Stimulated activated effector memory CD8-positive, alpha-beta T cell treated with anti-CD3 and anti-CD28 coated beads, Interleukin-12 subunit alpha, Interleukin-12 subunit beta, amount 100 ng/mL, for 72 hours (primary cell): ENCODE results near the gene GTF3C1.

ENCODE experiments used
- ATAC-seq: fragments of 150-1000 bp; cut with Tn5 transposase; 2 replicates; pipeline ENCODE4 v1.10.0; 2021
- DNase-seq, 2 donors: peaks; one replicate each; pipeline ENCODE4 v3.0.0; 2021 to 2022; ENCODE audit warnings: low spot score in 2 of 2
- H3K27ac Mint-ChIP-seq: one replicate; pipeline ENCODE4 v1.8.0; 2022; ENCODE audit warnings: mild to moderate bottlenecking, mixed read lengths
- H3K36me3 Mint-ChIP-seq: one replicate; pipeline ENCODE4 v1.8.0; 2022; ENCODE audit warnings: mild to moderate bottlenecking, mixed read lengths
- H3K4me1 Mint-ChIP-seq: one replicate; pipeline ENCODE4 v1.8.0; 2022; ENCODE audit warnings: mixed read lengths
- H3K4me3 Mint-ChIP-seq: one replicate; pipeline ENCODE4 v1.8.0; 2022; ENCODE audit warnings: mild to moderate bottlenecking, mixed read lengths
- H3K9me3 Mint-ChIP-seq: one replicate; pipeline ENCODE4 v1.8.0; 2022; ENCODE audit warnings: mixed read lengths

Gene GTF3C1

GRCh38 chr16:27414788-27415431 is 134.8 kb downstream of the GTF3C1 start:
- peak overlapping the region; percentile 51 for H3K27ac Mint-ChIP-seq

GRCh38 chr16:27413956-27414355 is 135.8 kb downstream of the GTF3C1 start:
- ATAC-seq = no peak
- no peak overlapping the region for H3K27ac Mint-ChIP-seq
- H3K36me3 Mint-ChIP-seq = peaks cover 99% of the 10 kb centered on the region
- peaks cover 74% of the 10 kb centered on the region for H3K4me1 Mint-ChIP-seq
- no peak for DNase-seq
- peaks cover 5% of the 10 kb centered on the region for H3K9me3 Mint-ChIP-seq
- H3K4me3 Mint-ChIP-seq = peak overlapping the region; percentile 48

More at GRCh38 chr16:27414788-27415431, 134.8 kb downstream of the GTF3C1 start:
- ATAC-seq = no peak
- DNase-seq = no peak
- H3K4me3 Mint-ChIP-seq = no peak overlapping the region
- H3K36me3 Mint-ChIP-seq = peaks cover 99% of the 10 kb centered on the region
- peaks cover 77% of the 10 kb centered on the region for H3K4me1 Mint-ChIP-seq
- H3K9me3 Mint-ChIP-seq = peaks cover 5% of the 10 kb centered on the region

- Mint-ChIP-seq H3K9me3 (peaks cover 5% of the 10 kb centered on the region), H3K4me1 (peaks cover 88% of the 10 kb centered on the region), H3K36me3 (peaks cover 99% of the 10 kb centered on the region), H3K4me3 (peak overlapping the region; percentile 94), H3K27ac (no peak overlapping the region)
- ATAC-seq (no peak), DNase-seq (no peak)
Observed at GRCh38 chr16:27410761-27411160, 139.0 kb downstream of the GTF3C1 start.
